Measurements from ENCODE around the gene IL9.

DNA sequence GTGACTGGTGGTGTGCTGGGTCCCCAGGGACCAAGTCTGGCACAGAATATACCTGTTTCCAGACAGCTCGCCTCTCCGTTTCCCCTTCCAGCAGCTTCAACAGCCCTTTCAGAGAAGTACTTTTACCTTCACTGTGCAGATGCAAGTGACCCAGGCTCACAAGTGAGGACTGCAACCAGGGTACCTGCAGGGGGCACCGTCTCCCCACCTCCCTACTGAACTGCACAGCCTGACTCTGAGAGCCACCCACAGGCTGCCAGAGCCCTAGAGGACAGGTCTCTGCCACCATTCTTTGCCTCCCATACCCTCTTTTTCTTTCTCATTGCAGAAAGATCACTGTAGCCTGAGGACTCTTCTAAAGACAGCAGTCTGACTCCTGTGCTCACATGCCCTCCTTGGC lies 15.4 kb downstream of the IL9 start:
- TF ChIP-seq, protein P1, sequence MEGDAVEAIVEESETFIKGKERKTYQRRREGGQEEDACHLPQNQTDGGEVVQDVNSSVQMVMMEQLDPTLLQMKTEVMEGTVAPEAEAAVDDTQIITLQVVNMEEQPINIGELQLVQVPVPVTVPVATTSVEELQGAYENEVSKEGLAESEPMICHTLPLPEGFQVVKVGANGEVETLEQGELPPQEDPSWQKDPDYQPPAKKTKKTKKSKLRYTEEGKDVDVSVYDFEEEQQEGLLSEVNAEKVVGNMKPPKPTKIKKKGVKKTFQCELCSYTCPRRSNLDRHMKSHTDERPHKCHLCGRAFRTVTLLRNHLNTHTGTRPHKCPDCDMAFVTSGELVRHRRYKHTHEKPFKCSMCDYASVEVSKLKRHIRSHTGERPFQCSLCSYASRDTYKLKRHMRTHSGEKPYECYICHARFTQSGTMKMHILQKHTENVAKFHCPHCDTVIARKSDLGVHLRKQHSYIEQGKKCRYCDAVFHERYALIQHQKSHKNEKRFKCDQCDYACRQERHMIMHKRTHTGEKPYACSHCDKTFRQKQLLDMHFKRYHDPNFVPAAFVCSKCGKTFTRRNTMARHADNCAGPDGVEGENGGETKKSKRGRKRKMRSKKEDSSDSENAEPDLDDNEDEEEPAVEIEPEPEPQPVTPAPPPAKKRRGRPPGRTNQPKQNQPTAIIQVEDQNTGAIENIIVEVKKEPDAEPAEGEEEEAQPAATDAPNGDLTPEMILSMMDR (IDR thresholded peaks at IDR 0.05) = no peak
- no peak for TF ChIP-seq POLR2A (IDR thresholded peaks at IDR 0.05)

All from lower leg skin (tissue), 3 donors.